GM10248 (cell line): ENCODE results near the gene ACBD3.

Source experiments
- CTCF ChIA-PET: fragments of 300-600 bp; sonication (Branson Sonifier 250); formaldehyde crosslinking; extraction: SDS; loops from one replicate; lab custom pipeline; 2021; ENCODE audit warnings: antibody characterized with exemption; lab: Yijun Ruan, JAX
- POLR2A ChIA-PET: fragments of 350-650 bp; sonication (Branson Sonifier 250); formaldehyde crosslinking; extraction: SDS; loops from one replicate; lab custom pipeline; 2020; ENCODE audit warnings: antibody characterized with exemption; lab: Yijun Ruan, JAX
- DNase-seq: peaks from one replicate; pipeline ENCODE4 v3.0.0; 2012; ENCODE audit errors: extremely low spot score
- CTCF ChIP-seq: IDR thresholded peaks from 2 replicates; pipeline ENCODE4 v1.5.1; 2012; ENCODE audit warnings: mild to moderate bottlenecking, low read depth; ENCODE audit errors: extremely low read depth, missing control alignments, control extremely low read depth

Gene ACBD3

GRCh38 chr1:226223157-226223785 lies 36.7 kb upstream of the ACBD3 start, which contains the start of gene MIXL1:
Gene MIXL1, plus strand, starts transcription at chr1:226223664. Its CDS starts 18 bp downstream, at chr1:226223682.
- ChIA-PET POLR2A (interaction anchor here (0.7 kb wide), 1 partner anchor 25 kb away, joined by 3 read pairs; no protein-coding TSS in a partner anchor), CTCF (interaction anchor here (0.7 to 2.7 kb wide), 6 partner anchors 13 to 98 kb away, joined by 3 to 12 read pairs (median 4); no protein-coding TSS in a partner anchor)
- DNase-seq = peak; percentile 45
- no peak for TF ChIP-seq CTCF

- ChIA-PET POLR2A (no interaction called here), CTCF (interaction anchor here (0.7 to 2.7 kb wide), 5 partner anchors 14 to 98 kb away, joined by 3 to 12 read pairs (median 3); no protein-coding TSS in a partner anchor)
- TF ChIP-seq CTCF = no peak
- no peak for DNase-seq
Observed at GRCh38 chr1:226222686-226223085, 36.1 kb upstream of the ACBD3 start.

- POLR2A ChIA-PET = no interaction called here
- no peak for DNase-seq
- TF ChIP-seq CTCF = no peak
- CTCF ChIA-PET = interaction anchor here (1.4 kb wide), 1 partner anchor 24 kb away, joined by 3 read pairs; no protein-coding TSS in a partner anchor
Observed at GRCh38 chr1:226220473-226221189, 34.1 kb upstream of the ACBD3 start.

GRCh38 chr1:226217273-226217672 lies 30.7 kb upstream of the ACBD3 start:
- ChIA-PET POLR2A (no interaction called here), CTCF (interaction anchor here (1.4 to 1.6 kb wide), 2 partner anchors 8 to 16 kb away, joined by 4 read pairs; no protein-coding TSS in a partner anchor)
- no peak for TF ChIP-seq CTCF
- DNase-seq = no peak

- TF ChIP-seq CTCF = no peak
- ChIA-PET CTCF (interaction anchor here (1.6 kb wide), 1 partner anchor 15 kb away, joined by 4 read pairs; no protein-coding TSS in a partner anchor), POLR2A (no interaction called here)
- DNase-seq = no peak
Observed at GRCh38 chr1:226216056-226216455, 29.5 kb upstream of the ACBD3 start.

- CTCF ChIA-PET = interaction anchor here (1.0 to 1.5 kb wide), 2 partner anchors 15 to 16 kb away, joined by 3 read pairs; no protein-coding TSS in a partner anchor
- no peak for DNase-seq
- POLR2A ChIA-PET = no interaction called here
- no peak for TF ChIP-seq CTCF
Observed at GRCh38 chr1:226215239-226215638, 28.7 kb upstream of the ACBD3 start.
